Airway epithelial cell (primary cell): ENCODE measurements around the gene HACL1. TPM values are rescaled to one million over a fixed set of nuclear protein-coding genes. Genes with fewer than 3 reads are reported as not detected.

Source experiments
- total RNA-seq: library from RNA; depleted of rRNA; stranded (reverse); fragments of >200 nt; gene quantifications from 2 replicates; pipeline ENCODE4 v1.2.3, GENCODE V29; 2015

The HACL1 gene
- total RNA-seq, result 12.2 and 14.3 TPM in 2 replicates

DNA sequence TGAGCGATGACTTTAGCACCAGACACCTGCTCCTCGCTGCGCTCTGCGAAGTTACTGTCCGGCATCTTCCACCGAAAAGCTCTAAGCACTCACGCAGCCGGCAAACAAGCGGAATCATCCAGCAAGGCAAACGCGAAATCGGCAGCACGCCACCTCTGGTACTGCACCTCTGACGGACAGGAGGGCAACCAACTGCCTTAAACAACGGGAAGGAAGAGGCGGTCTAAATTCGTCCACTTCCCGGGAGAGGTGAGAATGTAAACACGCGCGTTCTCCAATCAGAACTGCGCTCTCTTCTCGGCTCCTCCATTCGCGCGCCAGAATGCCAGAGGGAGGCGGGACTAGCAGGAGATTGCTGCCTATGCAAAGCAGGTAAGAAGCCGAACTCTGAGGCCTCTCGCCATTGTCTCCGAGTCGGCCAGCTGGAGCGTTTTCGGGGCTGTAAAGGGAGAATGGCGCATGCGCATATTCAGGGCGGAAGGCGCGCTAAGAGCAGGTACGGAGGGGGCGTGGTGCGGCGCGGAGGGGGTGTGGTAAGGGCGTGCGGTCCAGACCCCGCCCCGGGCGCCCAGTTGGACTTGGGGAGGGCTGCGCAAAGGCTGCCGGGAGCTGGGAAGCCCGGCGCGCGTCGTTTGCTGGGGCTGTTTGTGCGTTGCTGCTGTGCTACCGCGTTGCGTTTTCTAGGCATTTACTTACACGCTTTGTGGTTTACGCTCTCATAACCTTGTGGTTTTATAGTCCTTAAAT is at the start of gene HACL1, which contains the start of gene BTD:
HACL1 (minus strand) TSS at position 171 of the 747 bp plus-strand sequence; CDS start at position 65, 106 bp downstream.
BTD (plus strand) TSS at position 347 of the 747 bp plus-strand sequence. CDS start 33,695 bp downstream, outside the sequence.

DNA sequence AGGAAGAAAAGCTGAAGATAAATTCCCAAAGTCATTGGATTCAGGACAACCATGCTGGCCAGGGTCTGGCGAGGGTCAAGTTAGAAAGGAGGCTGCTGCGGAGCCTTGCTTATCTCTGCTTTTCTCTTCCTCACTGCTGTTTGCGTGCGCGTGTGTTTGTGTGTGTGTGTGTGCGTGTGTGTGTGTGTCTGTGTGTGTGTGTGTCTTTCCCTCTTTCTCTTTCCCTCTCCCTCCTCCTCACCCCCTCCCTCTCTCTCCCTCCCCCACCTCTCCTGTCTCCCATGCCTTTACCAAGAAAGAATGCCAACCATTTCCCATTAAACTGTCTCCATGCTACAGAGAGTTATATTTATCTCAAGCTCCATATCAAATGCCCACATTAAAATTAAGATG is 79.8 kb downstream of the HACL1 start, which contains the start of gene COLQ:
COLQ (minus strand) TSS at position 134 of the 393 bp plus-strand sequence; CDS start at position 53, 81 bp downstream.

Other genes starting within 250 kb of the HACL1 start
- 14.2 and 19.7 TPM in 2 replicates for gene METTL6, start 174.0 kb downstream of the HACL1 start, total RNA-seq
- gene EAF1, start 174.0 kb downstream of the HACL1 start, total RNA-seq, result 12.4 and 21.6 TPM in 2 replicates
- gene COLQ, start 79.9 kb downstream of the HACL1 start, total RNA-seq, result 0.21 TPM in 1 of 2 replicates, not detected in the other
- 9.2 and 12.5 TPM in 2 replicates for gene BTD, start 176 bp upstream of the HACL1 start, total RNA-seq
- gene ANKRD28, start 196.4 kb upstream of the HACL1 start, total RNA-seq, result 20.2 and 20.3 TPM in 2 replicates